GM20000 (cell line): ENCODE results near the gene CCS.

Experiments used
- DNase-seq: peaks from one replicate; pipeline ENCODE4 v3.0.0; 2012; ENCODE audit warnings: low spot score
- TF ChIP-seq, protein P1 (sequence below): IDR thresholded peaks from 2 replicates; pipeline ENCODE4 v1.5.1; 2012; ENCODE audit warnings: mild to moderate bottlenecking, control low read depth; ENCODE audit errors: extremely low read depth, missing control alignments

Gene CCS

DNA sequence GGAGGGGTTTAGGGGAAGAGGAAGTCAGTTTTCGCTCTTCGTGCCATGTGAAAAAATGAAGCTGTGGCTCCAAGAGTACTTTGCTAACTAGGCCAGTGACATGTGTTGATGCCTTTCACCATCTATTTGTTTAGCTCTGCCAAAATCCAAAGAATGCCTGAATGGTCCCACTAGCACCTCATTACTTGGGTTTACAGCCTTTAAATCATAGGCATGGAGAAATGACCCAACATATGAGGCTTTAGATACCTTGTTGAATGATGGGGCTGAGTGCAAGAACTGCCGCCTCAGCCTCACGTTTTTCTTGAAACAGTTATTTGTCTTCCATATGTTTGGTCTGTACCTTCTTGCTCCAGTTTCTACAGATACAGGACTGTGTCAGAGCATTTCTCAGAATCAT is 53.8 kb downstream of the CCS start:
- DNase-seq, result no peak
- TF ChIP-seq, protein P1, sequence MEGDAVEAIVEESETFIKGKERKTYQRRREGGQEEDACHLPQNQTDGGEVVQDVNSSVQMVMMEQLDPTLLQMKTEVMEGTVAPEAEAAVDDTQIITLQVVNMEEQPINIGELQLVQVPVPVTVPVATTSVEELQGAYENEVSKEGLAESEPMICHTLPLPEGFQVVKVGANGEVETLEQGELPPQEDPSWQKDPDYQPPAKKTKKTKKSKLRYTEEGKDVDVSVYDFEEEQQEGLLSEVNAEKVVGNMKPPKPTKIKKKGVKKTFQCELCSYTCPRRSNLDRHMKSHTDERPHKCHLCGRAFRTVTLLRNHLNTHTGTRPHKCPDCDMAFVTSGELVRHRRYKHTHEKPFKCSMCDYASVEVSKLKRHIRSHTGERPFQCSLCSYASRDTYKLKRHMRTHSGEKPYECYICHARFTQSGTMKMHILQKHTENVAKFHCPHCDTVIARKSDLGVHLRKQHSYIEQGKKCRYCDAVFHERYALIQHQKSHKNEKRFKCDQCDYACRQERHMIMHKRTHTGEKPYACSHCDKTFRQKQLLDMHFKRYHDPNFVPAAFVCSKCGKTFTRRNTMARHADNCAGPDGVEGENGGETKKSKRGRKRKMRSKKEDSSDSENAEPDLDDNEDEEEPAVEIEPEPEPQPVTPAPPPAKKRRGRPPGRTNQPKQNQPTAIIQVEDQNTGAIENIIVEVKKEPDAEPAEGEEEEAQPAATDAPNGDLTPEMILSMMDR, result no peak

DNA sequence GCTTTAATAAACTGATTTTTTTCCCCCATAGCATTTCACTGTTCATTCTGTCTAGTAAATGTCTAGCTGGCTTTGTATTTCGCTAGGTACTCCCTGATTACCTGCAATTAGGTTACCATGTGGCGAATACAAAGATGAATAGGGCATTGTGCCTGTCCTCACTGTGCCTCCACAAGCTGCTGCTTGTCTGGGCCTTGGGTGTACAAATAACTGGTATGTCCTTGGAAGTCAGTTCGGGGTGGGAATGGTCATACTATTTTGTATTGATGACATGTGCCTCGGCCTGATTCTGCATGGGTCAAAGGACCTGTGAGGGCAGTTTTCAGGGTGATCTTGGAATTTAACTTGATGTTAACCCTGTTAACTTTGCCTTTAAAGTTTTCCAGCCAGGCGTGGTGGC is 56.9 kb downstream of the CCS start:
- no peak for DNase-seq
- TF ChIP-seq, protein P1, result no peak

DNA sequence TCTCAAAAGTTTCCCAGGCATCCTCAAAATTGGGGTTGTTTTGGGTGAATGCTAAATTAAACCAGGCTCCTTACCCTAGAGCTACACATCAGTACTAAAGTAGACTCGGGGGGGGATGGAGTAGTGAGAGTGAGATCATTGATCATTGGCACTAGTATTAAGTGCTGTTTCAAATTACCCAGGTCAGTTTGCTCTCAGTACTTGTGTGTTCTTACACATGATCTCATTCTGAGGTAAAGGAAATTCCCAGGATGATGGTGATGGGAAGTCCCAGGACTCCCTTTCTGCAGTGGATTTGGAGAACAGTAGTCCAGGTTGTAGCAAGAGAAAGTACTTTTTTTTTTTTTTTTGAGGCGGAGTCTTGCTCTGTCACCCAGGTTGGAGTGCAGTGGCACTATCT is 58.0 kb downstream of the CCS start:
- no peak for DNase-seq

DNA sequence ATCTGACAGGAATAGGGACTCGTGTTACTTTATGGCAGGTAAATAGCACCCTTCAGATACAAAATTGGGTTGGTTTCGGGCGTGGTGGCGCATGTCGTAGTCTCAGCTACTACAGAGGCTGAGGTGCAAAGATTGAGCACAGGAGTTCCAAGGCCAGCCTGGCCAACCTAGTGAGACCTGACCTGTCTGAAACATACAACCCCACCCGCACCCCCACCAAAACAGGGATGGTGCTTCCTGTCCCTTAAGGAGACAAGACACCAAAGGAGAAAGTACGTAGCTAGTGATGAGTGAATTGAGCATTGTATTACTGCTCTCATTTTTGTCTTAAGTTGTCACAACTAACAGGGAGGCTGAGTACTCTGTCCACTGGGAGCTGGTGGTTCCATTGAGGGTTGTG is 59.7 kb downstream of the CCS start:
- no peak for DNase-seq
- TF ChIP-seq, protein P1, result no peak

More for the DNA sequence above, 58.0 kb downstream of the CCS start:
- TF ChIP-seq, protein P1, result no peak

DNA sequence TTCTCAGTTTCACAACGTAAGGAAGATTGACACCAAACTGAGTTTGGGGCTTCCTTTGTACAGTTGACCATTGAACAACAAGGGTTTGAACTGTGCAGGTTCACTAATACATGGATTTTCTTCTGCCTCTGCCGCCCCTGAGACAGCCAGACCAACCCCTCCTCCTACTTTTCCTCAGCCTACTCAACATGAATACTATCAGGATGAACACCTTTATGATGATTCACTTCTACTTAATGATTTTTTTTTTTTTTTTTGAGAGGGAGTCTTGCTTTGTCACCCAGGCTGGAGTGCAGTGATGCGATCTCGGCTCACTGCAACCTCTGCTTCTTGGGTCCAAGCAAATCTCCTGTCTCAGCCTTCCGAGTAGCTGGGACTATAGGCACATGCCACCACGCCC is 60.1 kb downstream of the CCS start:
- TF ChIP-seq, protein P1, result no peak
- DNase-seq, result no peak
